Omental fat pad (tissue), 4 donors: Measurements from ENCODE around the gene LGALS1. TPM values are rescaled to one million over a fixed set of nuclear protein-coding genes. Genes with fewer than 3 reads are reported as not detected.

Source experiments
- ATAC-seq: fragments of 150-250 bp; one replicate; pipeline ENCODE4 v1.9.1; 2016; ENCODE audit warnings: mild to moderate bottlenecking, moderate library complexity; ENCODE audit not compliant: low FRiP score
- DNase-seq: peaks from one replicate; pipeline ENCODE4 v3.0.0-alpha.2; 2019; ENCODE audit warnings: low spot score
- total RNA-seq, 4 donors: library from RNA; depleted of rRNA; stranded (reverse); fragments of >200 nt; gene quantifications; one replicate each; pipeline ENCODE4 v1.1.0, GENCODE V29; 2016
- TF ChIP-seq, protein P1 (sequence below), 3 donors: fragments of 450-650 bp; IDR thresholded peaks; one replicate each; pipeline ENCODE4 v1.5.1; 2016 to 2017; ENCODE audit warnings: antibody characterized with exemption in 3 of 3, mild to moderate bottlenecking in 3 of 3, moderate library complexity in 2 of 3

LGALS1 gene
- total RNA-seq, 4 donors from 2014 or later: 1,558 to 2,934 (median 2,167) TPM

DNA sequence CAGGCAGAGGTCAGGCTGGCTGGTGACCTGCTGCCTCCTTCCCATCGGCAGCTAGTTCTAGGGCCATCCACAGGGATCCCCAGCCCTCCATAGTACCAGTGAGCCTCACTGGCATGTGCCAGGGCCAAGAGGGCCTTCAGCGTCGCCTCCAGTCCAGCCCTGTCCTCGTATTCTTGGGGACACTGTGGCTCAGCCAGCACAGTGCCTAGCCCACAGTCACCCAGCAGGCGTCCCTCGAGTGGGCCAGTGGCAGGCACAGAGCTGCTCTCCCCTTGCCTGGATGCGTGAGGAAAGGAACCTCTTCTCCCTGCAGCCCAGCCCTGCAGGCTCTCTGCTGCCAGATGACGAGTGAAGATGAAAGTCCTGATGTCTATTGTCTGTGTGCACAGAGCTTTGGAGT lies 46.6 kb upstream of the LGALS1 start:
- TF ChIP-seq, protein P1, sequence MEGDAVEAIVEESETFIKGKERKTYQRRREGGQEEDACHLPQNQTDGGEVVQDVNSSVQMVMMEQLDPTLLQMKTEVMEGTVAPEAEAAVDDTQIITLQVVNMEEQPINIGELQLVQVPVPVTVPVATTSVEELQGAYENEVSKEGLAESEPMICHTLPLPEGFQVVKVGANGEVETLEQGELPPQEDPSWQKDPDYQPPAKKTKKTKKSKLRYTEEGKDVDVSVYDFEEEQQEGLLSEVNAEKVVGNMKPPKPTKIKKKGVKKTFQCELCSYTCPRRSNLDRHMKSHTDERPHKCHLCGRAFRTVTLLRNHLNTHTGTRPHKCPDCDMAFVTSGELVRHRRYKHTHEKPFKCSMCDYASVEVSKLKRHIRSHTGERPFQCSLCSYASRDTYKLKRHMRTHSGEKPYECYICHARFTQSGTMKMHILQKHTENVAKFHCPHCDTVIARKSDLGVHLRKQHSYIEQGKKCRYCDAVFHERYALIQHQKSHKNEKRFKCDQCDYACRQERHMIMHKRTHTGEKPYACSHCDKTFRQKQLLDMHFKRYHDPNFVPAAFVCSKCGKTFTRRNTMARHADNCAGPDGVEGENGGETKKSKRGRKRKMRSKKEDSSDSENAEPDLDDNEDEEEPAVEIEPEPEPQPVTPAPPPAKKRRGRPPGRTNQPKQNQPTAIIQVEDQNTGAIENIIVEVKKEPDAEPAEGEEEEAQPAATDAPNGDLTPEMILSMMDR (IDR thresholded peaks at IDR 0.05): no peak
- no peak for DNase-seq
- no peak for ATAC-seq

DNA sequence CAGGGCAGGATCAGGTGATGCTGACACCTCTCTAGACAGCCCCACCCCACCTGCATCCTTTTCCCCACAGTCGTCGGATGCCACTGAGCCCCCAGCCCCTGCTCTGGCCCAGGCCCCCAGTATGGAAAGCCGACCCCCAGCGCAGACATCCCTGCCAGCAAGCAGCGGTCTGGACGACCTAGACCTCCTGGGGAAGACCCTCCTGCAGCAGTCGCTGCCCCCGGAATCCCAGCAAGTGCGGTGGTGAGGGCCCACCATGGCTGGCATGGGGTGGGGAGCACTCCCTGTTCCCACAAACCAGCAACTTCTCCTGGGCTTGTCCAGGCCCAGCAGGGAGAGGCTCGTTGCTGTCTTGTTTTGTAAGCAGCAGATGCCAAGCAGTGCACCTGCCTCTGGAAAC lies 45.5 kb upstream of the LGALS1 start:
- DNase-seq: no peak
- TF ChIP-seq, protein P1 (IDR thresholded peaks at IDR 0.05): no peak
- ATAC-seq: no peak

DNA sequence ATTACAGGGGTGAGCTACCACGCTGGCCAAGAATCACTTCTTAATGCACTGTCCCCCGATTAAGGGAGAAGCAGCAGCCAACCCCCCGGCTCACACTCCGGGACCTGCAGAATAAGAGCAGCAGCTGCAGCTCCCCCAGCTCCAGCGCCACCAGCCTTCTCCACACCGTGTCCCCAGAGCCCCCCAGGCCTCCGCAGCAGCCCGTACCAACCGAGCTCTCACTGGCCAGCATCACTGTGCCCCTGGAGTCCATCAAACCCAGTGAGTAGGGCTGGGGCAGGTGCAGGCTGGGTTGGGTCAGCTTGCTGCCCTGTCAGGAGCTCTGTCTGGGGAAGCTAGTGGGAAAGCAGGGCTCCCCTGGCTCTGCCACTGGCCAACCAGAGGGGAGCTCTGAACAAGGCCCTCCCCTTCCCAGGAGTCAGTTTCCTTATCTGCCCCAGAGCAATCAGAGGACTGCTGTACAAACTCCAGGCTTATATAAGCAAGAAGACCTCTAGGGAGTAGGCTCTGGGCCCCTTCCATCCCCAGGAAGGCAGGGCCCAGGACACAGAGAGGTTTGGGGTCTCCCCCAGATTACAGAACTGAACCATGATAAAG lies 44.5 kb upstream of the LGALS1 start:
- TF ChIP-seq, protein P1 (IDR thresholded peaks at IDR 0.05): no peak
- DNase-seq (no peak), ATAC-seq (no peak)

DNA sequence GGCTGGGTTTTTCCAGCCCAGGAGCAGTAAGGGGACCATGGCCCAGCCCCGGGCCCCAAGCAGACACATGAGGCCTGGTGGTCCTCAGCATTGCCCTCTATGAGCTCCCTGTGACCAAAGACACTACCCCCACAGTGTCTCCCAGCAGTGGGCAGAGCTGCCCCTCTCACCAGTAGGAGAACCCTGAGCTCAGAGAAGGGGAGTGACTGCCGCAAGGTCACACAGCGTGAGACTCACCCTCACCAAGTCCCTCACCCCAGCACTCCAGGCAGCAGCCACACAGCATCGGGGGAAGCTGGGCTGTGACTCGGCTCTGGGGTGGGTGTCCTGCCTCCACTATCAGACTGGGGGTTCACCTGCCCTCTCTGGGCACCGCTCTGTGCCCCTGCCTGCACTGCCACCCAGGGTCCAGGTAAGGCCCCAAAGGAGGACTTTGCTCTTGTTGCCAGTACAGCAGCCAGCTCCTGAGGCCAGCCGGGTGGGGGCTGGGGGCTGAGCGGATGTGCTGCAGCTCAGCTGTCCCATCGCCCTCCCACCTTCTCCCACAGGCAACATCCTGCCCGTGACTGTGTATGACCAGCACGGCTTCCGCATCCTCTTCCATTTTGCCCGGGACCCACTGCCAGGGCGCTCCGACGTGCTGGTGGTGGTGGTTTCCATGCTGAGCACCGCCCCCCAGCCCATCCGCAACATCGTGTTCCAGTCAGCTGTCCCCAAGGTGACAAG lies 43.8 kb upstream of the LGALS1 start:
- no peak for ATAC-seq
- no peak for DNase-seq
- TF ChIP-seq, protein P1 (IDR thresholded peaks at IDR 0.05): no peak

DNA sequence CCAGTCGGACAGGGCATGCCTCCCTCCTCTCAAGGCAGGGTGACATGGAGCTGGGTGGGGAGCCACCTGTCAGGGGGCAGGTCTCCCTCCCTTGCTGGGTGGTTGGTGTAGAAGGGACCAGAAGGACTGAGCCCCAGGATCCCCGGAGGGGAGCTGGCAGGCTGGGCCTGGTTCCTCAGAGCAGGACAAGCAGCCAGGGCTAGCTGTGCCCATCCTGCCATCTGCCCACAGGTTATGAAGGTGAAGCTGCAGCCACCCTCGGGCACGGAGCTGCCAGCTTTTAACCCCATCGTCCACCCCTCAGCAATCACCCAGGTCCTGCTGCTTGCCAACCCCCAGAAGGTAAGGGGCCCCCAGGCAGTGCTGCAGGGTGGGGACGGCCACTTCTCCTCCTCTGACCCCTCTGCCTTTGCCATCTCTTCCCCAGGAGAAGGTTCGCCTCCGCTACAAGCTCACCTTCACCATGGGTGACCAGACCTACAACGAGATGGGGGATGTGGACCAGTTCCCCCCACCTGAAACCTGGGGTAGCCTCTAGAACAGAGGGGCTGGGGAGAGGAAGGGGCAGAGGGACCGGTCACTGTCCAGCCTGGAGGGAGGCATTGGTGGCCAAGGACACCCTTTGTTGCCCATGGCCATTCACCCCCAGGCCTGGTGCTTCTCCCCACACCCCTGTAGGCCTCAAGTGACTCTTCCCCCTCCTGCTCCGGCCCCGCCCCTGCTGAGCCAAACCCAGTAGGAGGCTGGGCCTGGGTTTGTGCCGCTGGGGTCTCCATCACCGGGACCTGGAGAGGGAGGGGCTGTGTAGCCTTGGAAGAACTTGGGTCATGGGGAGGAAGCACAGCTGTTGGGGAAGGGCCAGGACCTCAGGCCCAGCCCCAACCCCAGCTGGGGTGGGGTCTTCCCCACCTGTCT lies 43.0 kb upstream of the LGALS1 start:
- TF ChIP-seq, protein P1 (IDR thresholded peaks at IDR 0.05): no peak
- ATAC-seq (no peak), DNase-seq (no peak)

DNA sequence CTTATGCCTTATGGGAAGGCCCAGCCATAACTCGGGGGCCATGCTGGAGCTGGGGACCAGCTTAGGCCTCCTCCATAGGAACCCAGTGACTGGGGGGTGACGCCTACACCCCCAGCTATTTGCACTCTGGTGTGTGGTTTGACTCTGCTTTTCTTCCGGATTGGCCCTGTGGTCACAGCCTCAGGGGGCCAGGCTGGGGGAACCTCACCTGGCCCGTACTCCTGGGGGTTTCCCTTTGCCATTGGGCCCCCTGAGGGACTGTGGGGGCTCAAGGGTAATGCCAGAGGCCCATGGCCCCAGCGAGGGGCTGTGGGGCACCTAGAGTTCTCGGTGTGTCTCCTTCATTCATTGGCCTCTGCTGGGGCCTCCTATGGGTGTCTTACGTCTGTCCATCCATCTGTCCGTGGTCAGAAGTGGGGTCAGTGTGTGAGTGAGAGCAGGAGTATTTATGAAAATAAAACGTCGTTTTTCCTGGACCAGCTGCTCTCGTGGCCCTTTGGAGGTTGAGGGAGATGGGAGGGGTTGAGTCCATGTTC lies 42.3 kb upstream of the LGALS1 start:
- ATAC-seq (no peak), DNase-seq (no peak)
- TF ChIP-seq, protein P1 (IDR thresholded peaks at IDR 0.05): no peak
